OCI-LY3 (cell line): ENCODE measurements around the gene CPT1C.

Source experiments
- CTCF ChIP-seq: fragments of 200-600, 300-600 bp; sonication (generic); IDR thresholded peaks from 2 replicates; pipeline ENCODE4 v1.5.1; 2014; ENCODE audit warnings: antibody characterized with exemption, low read length, low read depth
- EZH2phosphoT487 ChIP-seq: fragments of 200-600 bp; shearing (Covaris generic); IDR thresholded peaks from 2 replicates; pipeline ENCODE4 v1.6.1; 2018; ENCODE audit warnings: antibody characterized with exemption, mixed run types, low read depth

GRCh38 chr19:49642492-49643035 lies 48.4 kb upstream of the CPT1C start:
- no peak for TF ChIP-seq CTCF
- no peak for TF ChIP-seq EZH2phosphoT487
